IMR-90 (cell line): ENCODE measurements around the gene TBC1D22A. TPM values are rescaled to one million over a fixed set of nuclear protein-coding genes. Genes with fewer than 3 reads are reported as not detected.

Experiments
- ATAC-seq: fragments of 200-7000 bp; cut with Tn5 transposase; 2 replicates; pipeline ENCODE4 v1.9.1; 2020; ENCODE audit warnings: low read depth, mild to moderate bottlenecking, moderate library complexity
- BruUV-seq: library from RNA; stranded (reverse); fragments of 400-500 nt; replicated peaks from 2 replicates; lab custom pipeline; 2021; lab: Mats Ljungman, UMichigan
- CTCF ChIA-PET: fragments of 300-600 bp; formaldehyde crosslinking; extraction: SDS; loops from one replicate; lab custom pipeline; 2021; ENCODE audit warnings: antibody characterized with exemption; lab: Yijun Ruan, JAX
- POLR2A ChIA-PET: fragments of 300-600 bp; sonication (Branson Sonifier 250); formaldehyde crosslinking; loops from one replicate; lab custom pipeline; 2022; ENCODE audit warnings: antibody characterized with exemption; ENCODE audit not compliant: unreplicated experiment; lab: Charles Lee
- DNase-seq: peaks from one replicate; pipeline ENCODE4 v3.0.0; 2013
- H2AFZ ChIP-seq: replicated peaks from 2 replicates; pipeline ENCODE3; 2013; ENCODE audit warnings: low read length, mild to moderate bottlenecking; ENCODE audit not compliant: poor library complexity
- H2AK5ac ChIP-seq: 2 replicates; pipeline ENCODE4 v1.6.1; 2013; ENCODE audit warnings: low read depth, low read length, inconsistent platforms
- H2AK9ac ChIP-seq: replicated peaks from 2 replicates; pipeline ENCODE3; 2013; ENCODE audit warnings: mild to moderate bottlenecking, low read depth, low read length, moderate library complexity; ENCODE audit not compliant: poor library complexity
- H2BK120ac ChIP-seq: 2 replicates; pipeline ENCODE4 v1.6.1; 2013; ENCODE audit warnings: low read depth, low read length, inconsistent platforms
- H2BK15ac ChIP-seq: 3 replicates; pipeline ENCODE4 v1.6.1; 2013; ENCODE audit warnings: low read depth, low read length, inconsistent platforms
- H2BK20ac ChIP-seq: 2 replicates; pipeline ENCODE4 v1.6.1; 2013; ENCODE audit warnings: low read depth, mild to moderate bottlenecking, inconsistent platforms, low read length, moderate library complexity
- H2BK5ac ChIP-seq: 2 replicates; pipeline ENCODE4 v1.6.1; 2013; ENCODE audit warnings: mild to moderate bottlenecking, low read depth, low read length, inconsistent platforms; ENCODE audit not compliant: poor library complexity, severe bottlenecking
- H3K14ac ChIP-seq: replicated peaks from 2 replicates; pipeline ENCODE4 v1.6.1; 2013; ENCODE audit warnings: low read depth, low read length, inconsistent platforms
- H3K18ac ChIP-seq: 2 replicates; pipeline ENCODE4 v1.6.1; 2013; ENCODE audit warnings: low read depth, low read length, control low read depth
- H3K23ac ChIP-seq: 2 replicates; pipeline ENCODE4 v1.6.1; 2013; ENCODE audit warnings: low read depth, low read length, inconsistent platforms
- H3K27ac ChIP-seq: 2 replicates; pipeline ENCODE4 v1.5.1; 2013; ENCODE audit warnings: mild to moderate bottlenecking, control low read depth, low read length; ENCODE audit not compliant: insufficient read depth
- H3K27me3 ChIP-seq: 2 replicates; pipeline ENCODE4 v1.6.1; 2013; ENCODE audit warnings: low read length; ENCODE audit not compliant: control insufficient read depth, insufficient read depth
- H3K36me3 ChIP-seq: 2 replicates; pipeline ENCODE4 v1.6.1; 2013; ENCODE audit warnings: low read length, mixed read lengths; ENCODE audit not compliant: control insufficient read depth, insufficient read depth
- H3K4ac ChIP-seq: 2 replicates; pipeline ENCODE4 v1.6.1; 2013; ENCODE audit warnings: low read depth, low read length, inconsistent platforms
- H3K4me1 ChIP-seq: 2 replicates; pipeline ENCODE4 v1.6.1; 2013; ENCODE audit warnings: low read length, mixed read lengths; ENCODE audit not compliant: control insufficient read depth, insufficient read depth
- H3K4me2 ChIP-seq: 2 replicates; pipeline ENCODE4 v1.6.1; 2013; ENCODE audit warnings: low read depth, mild to moderate bottlenecking, control low read depth, low read length, moderate library complexity
- H3K4me3 ChIP-seq: 2 replicates; pipeline ENCODE4 v1.5.1; 2013; ENCODE audit warnings: low read depth, mild to moderate bottlenecking, control low read depth, low read length, moderate library complexity; ENCODE audit not compliant: insufficient read depth
- H3K56ac ChIP-seq: 2 replicates; pipeline ENCODE4 v1.6.1; 2013; ENCODE audit warnings: low read length, inconsistent platforms; ENCODE audit not compliant: insufficient read depth; ENCODE audit errors: extremely low read depth
- H3K79me1 ChIP-seq, 2 experiments: 2 replicates each; pipeline ENCODE4 v1.6.1; 2013; ENCODE audit warnings: low read length in 2 of 2, inconsistent platforms in 1 of 2, low read depth in 1 of 2
- H3K9ac ChIP-seq: 2 replicates; pipeline ENCODE4 v1.6.1; 2013; ENCODE audit warnings: low read depth, low read length, control low read depth
- H3K9me1 ChIP-seq: 2 replicates; pipeline ENCODE4 v1.6.1; 2013; ENCODE audit warnings: low read length, inconsistent platforms; ENCODE audit not compliant: insufficient read depth
- H3K9me3 ChIP-seq: 2 replicates; pipeline ENCODE4 v1.6.1; 2013; ENCODE audit warnings: low read length; ENCODE audit not compliant: control insufficient read depth, insufficient read depth
- H4K20me1 ChIP-seq: 2 replicates; pipeline ENCODE4 v1.6.1; 2013; ENCODE audit warnings: low read length, inconsistent platforms; ENCODE audit not compliant: insufficient read depth
- H4K5ac ChIP-seq: 2 replicates; pipeline ENCODE4 v1.6.1; 2013; ENCODE audit warnings: mild to moderate bottlenecking, low read depth, low read length, control low read depth
- H4K8ac ChIP-seq, 2 experiments: 2 replicates each; pipeline ENCODE4 v1.6.1; 2013; ENCODE audit warnings: low read depth in 2 of 2, low read length in 2 of 2, control low read depth in 1 of 2, inconsistent platforms in 1 of 2
- H4K91ac ChIP-seq: 2 replicates; pipeline ENCODE4 v1.6.1; 2013; ENCODE audit warnings: low read depth, low read length, inconsistent platforms; ENCODE audit not compliant: insufficient read depth
- BHLHE40 ChIP-seq: fragments of 150-350 bp; IDR thresholded peaks from 2 replicates; pipeline ENCODE4 v1.6.1; 2016; ENCODE audit warnings: mild to moderate bottlenecking, low read depth, low read length
- CEBPB ChIP-seq: IDR thresholded peaks from 2 replicates; pipeline ENCODE4 v1.6.1; 2012; ENCODE audit warnings: low read depth, low read length, improper control_type of control experiment
- CTCF ChIP-seq: conservative IDR thresholded peaks from 2 replicates; pipeline ENCODE4 v1.5.1; 2012; ENCODE audit warnings: mild to moderate bottlenecking, low read depth, low read length, improper control_type of control experiment
- MAZ ChIP-seq: IDR thresholded peaks from 2 replicates; pipeline ENCODE4 v1.6.1; 2012; ENCODE audit warnings: low read depth, mild to moderate bottlenecking, low read length, improper control_type of control experiment, moderate library complexity, borderline replicate concordance
- NFE2L2 ChIP-seq: fragments of 150-350 bp; IDR thresholded peaks from 2 replicates; pipeline ENCODE4 v1.6.1; 2016; ENCODE audit warnings: low read depth, mild to moderate bottlenecking, low read length
- POLR2A ChIP-seq: IDR thresholded peaks from 2 replicates; pipeline ENCODE4 v1.6.1; 2012; ENCODE audit warnings: mild to moderate bottlenecking, low read depth, low read length
- RAD21 ChIP-seq: IDR thresholded peaks from 2 replicates; pipeline ENCODE4 v1.6.1; 2012; ENCODE audit warnings: low read length, improper control_type of control experiment
- WGBS, 2 experiments: methylation state at CpG; one replicate each; pipeline versions ENCODE4 v1.1.5 to v1.1.7; 2013; ENCODE audit warnings: missing lambda C conversion rate in 2 of 2; ENCODE audit not compliant: insufficient read length in 1 of 2; ENCODE audit errors: extremely low coverage in 2 of 2; 5-methylcytosine and 5-hydroxymethylcytosine counted together
- dilution Hi-C: fragments of 300-500 bp; cut with HindIII; formaldehyde crosslinking; loops from one replicate; pipeline ENCODE4 v1.14.3; 2018; ENCODE audit warnings: low sequenced_read_pairs; ENCODE audit not compliant: unreplicated experiment
- in situ Hi-C: fragments of 300-500 bp; cut with MboI; formaldehyde crosslinking; loops from 3 replicates; pipeline ENCODE4 v1.14.3; 2019; ENCODE audit warnings: low sequenced_read_pairs, inconsistent platforms, mixed read lengths
- intact Hi-C: fragments of 100-400 bp; cut with micrococcal nuclease; formaldehyde crosslinking; loops from 2 replicates; pipeline ENCODE4 v1.10.0; 2022
- polyA plus RNA-seq, 3 experiments: library from polyadenylated mRNA; depleted of rRNA; stranded (reverse); fragments of >200 nt; gene quantifications; 2 replicates each; pipeline ENCODE4 v1.2.3, GENCODE V29; 2012; ENCODE audit warnings: low replicate concordance in 1 of 3
- total RNA-seq: library from RNA; depleted of rRNA; stranded (reverse); fragments of >200 nt; gene quantifications from 2 replicates; pipeline ENCODE4 v1.2.3, GENCODE V29; 2012

The TBC1D22A gene
- total and polyA plus RNA-seq, 2 of the 4 experiments (the other 2 are of a cell fraction) = 9.0 to 16.7 TPM

GRCh38 chr22:46813816-46814597, 51.6 kb downstream of the TBC1D22A start:
- H2AFZ ChIP-seq = no peak overlapping the region
- WGBS, 2 experiments = 67% methylated on average over 3 of the region's 9 CpGs; no CpG with 5 or more reads in 1 of the 2 experiments
- ATAC-seq (peak; percentile 55), DNase-seq (peak; percentile 61)
- H3K4me1 ChIP-seq = peaks cover 14% of the 10 kb centered on the region
- H3K4me3 ChIP-seq = no peak overlapping the region
- no peak overlapping the region for H3K4me2 ChIP-seq
- no peak overlapping the region for H3K18ac ChIP-seq
- peak overlapping the region; percentile 40; the same call in 1 of the 2 replicates for H2AK5ac ChIP-seq
- H3K23ac ChIP-seq = no peak overlapping the region
- H3K79me1 ChIP-seq = peaks cover 23 to 54% of the 10 kb centered on the region in 2 experiments
- no peak overlapping the region for H3K9ac ChIP-seq
- no peak overlapping the region for H2BK20ac ChIP-seq
- ChIA-PET POLR2A (no interaction called here), CTCF (no interaction called here)
- H2AK9ac ChIP-seq = peak overlapping the region; percentile 43
- H3K56ac ChIP-seq = no peak overlapping the region
- H4K8ac ChIP-seq = no peak overlapping the region
- H3K27ac ChIP-seq = no peak overlapping the region
- no peak overlapping the region for H3K4ac ChIP-seq
- no peak overlapping the region for H3K14ac ChIP-seq
- intact Hi-C loops (loop anchor here (2.0 kb wide), 1 partner anchor 59 kb away; no protein-coding TSS in a partner anchor), in situ Hi-C loops (no loop called here), dilution Hi-C loops (no loop called here)
- no peak overlapping the region for H2BK120ac ChIP-seq
- H4K5ac ChIP-seq = no peak overlapping the region
- BruUV-seq = no TSS peak
- TF ChIP-seq CTCF = no peak
- TF ChIP-seq RAD21 = no peak
- no peak for TF ChIP-seq POLR2A
- no peak for TF ChIP-seq NFE2L2
- no peak for TF ChIP-seq BHLHE40
- TF ChIP-seq MAZ = no peak
- TF ChIP-seq CEBPB = no peak
- no peak overlapping the region for H4K91ac ChIP-seq
- peaks cover 4% of the 10 kb centered on the region; the same call in 1 of the 2 replicates for H3K36me3 ChIP-seq
- peaks cover 34% of the 10 kb centered on the region; the same call in 1 of the 2 replicates for H4K20me1 ChIP-seq
- no peak overlapping the region for H2BK5ac ChIP-seq
- no peak overlapping the region; the same call in 2 of the 3 replicates for H2BK15ac ChIP-seq
- peaks cover 10% of the 10 kb centered on the region for H3K9me1 ChIP-seq
- no peaks in the 10 kb centered on the region for H3K9me3 ChIP-seq
- H3K27me3 ChIP-seq = no peaks in the 10 kb centered on the region
